MCF 10A (cell line): ENCODE results near the gene BMAL1. TPM values are rescaled to one million over a fixed set of nuclear protein-coding genes. Genes with fewer than 3 reads are reported as not detected.

ENCODE experiments used
- BruUV-seq: library from RNA; stranded (reverse); fragments of 400-500 nt; replicated peaks from 2 replicates; lab custom pipeline; 2021; lab: Mats Ljungman, UMichigan
- CTCF ChIA-PET: fragments of 300-600 bp; sonication (Branson Sonifier 250); formaldehyde crosslinking; extraction: SDS; loops from one replicate; lab custom pipeline; 2021; ENCODE audit warnings: antibody characterized with exemption, inconsistent platforms; lab: Yijun Ruan, JAX
- POLR2A ChIA-PET: fragments of 300-600, 350-650 bp; sonication (Branson Sonifier 250); formaldehyde crosslinking; extraction: SDS; loops from one replicate; lab custom pipeline; 2020; ENCODE audit warnings: antibody characterized with exemption, inconsistent platforms; lab: Yijun Ruan, JAX
- DNase-seq: peaks from one replicate; pipeline ENCODE4 v3.0.0-alpha.2; 2018; ENCODE audit not compliant: unreplicated experiment
- H3K27ac Mint-ChIP-seq: one replicate; pipeline ENCODE4 v1.8.0; 2022; ENCODE audit warnings: mild to moderate bottlenecking, low read depth, mixed read lengths; ENCODE audit not compliant: unreplicated experiment
- H3K27me3 Mint-ChIP-seq: one replicate; pipeline ENCODE4 v1.8.0; 2022; ENCODE audit warnings: mixed read lengths; ENCODE audit not compliant: insufficient read depth, unreplicated experiment
- H3K36me3 Mint-ChIP-seq: one replicate; pipeline ENCODE4 v1.8.0; 2022; ENCODE audit warnings: mild to moderate bottlenecking, moderate library complexity, mixed read lengths; ENCODE audit not compliant: insufficient read depth, unreplicated experiment
- H3K4me1 Mint-ChIP-seq: one replicate; pipeline ENCODE4 v1.8.0; 2022; ENCODE audit warnings: mixed read lengths; ENCODE audit not compliant: insufficient read depth, unreplicated experiment
- H3K4me3 Mint-ChIP-seq: one replicate; pipeline ENCODE4 v1.8.0; 2022; ENCODE audit warnings: mild to moderate bottlenecking, moderate library complexity, mixed read lengths; ENCODE audit not compliant: unreplicated experiment
- H3K9me3 Mint-ChIP-seq: one replicate; pipeline ENCODE4 v1.8.0; 2022; ENCODE audit warnings: mixed read lengths; ENCODE audit not compliant: unreplicated experiment
- CTCF ChIP-seq: fragments of 200-600 bp; IDR thresholded peaks from one replicate; pipeline ENCODE4 v1.8.0; 2022; ENCODE audit warnings: antibody characterized with exemption, mild to moderate bottlenecking; ENCODE audit not compliant: unreplicated experiment
- intact Hi-C: fragments of 100-400 bp; cut with micrococcal nuclease; formaldehyde crosslinking; loops from 2 replicates; pipeline ENCODE4 v1.14.1; 2022
- total RNA-seq: library from RNA; stranded (reverse); gene quantifications from 2 replicates; pipeline ENCODE4 v1.2.3, GENCODE V29; 2022

BMAL1 gene
- total RNA-seq, 1 experiment from 2014 or later: 88.4 TPM

DNA sequence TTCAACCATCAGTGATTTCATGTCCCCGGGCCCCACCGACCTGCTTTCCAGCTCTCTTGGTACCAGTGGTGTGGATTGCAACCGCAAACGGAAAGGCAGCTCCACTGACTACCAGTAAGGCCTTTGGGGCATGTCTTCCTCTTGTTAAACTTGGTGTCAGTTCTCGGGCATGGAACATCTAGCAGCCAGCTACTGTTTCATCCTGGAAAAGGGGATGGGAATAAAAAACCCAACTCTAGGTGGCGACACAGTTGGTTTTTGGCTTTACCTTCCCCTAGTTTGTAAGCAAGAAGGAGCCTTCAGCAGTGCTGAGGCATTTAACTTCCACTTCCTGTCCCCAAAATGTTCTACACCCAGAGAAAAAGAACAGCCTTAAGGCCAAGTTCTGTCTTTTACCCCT is 76.7 kb downstream of the BMAL1 start:
- CTCF ChIA-PET: interaction anchor here (0.7 to 3.0 kb wide), 7 partner anchors 9 to 111 kb away, joined by 3 to 14 read pairs (median 4); no protein-coding TSS in a partner anchor
- peak overlapping the region; percentile 46 for H3K27ac Mint-ChIP-seq
- no peak overlapping the region for H3K4me3 Mint-ChIP-seq
- peaks cover 34% of the 10 kb centered on the region for H3K36me3 Mint-ChIP-seq
- BruUV-seq: no TSS peak
- no peaks in the 10 kb centered on the region for H3K4me1 Mint-ChIP-seq
- intact Hi-C loops: loop anchor here (10.0 kb wide), 1 partner anchor 110 kb away; the partner anchor contains the start of gene BTBD10
- H3K27me3 Mint-ChIP-seq: no peaks in the 10 kb centered on the region
- POLR2A ChIA-PET: interaction anchor here (1.1 kb wide), 1 partner anchor 109 kb away, joined by 4 read pairs; the partner anchor contains the start of gene BTBD10
- DNase-seq: peak; percentile 43
- H3K9me3 Mint-ChIP-seq: no peaks in the 10 kb centered on the region
- no peak for TF ChIP-seq CTCF

- ChIA-PET CTCF (interaction anchor here (0.5 to 1.4 kb wide), 7 partner anchors 13 to 145 kb away, joined by 3 to 4 read pairs (median 3); no protein-coding TSS in a partner anchor), POLR2A (interaction anchor here (1.7 kb wide), 1 partner anchor 107 kb away, joined by 5 read pairs; no protein-coding TSS in a partner anchor)
- intact Hi-C loops: loop anchor here (10.0 kb wide), 1 partner anchor 110 kb away; the partner anchor contains the start of gene BTBD10
These were observed 77.6 kb downstream of the BMAL1 start for GRCh38 chr11:13355191-13355590.

DNA sequence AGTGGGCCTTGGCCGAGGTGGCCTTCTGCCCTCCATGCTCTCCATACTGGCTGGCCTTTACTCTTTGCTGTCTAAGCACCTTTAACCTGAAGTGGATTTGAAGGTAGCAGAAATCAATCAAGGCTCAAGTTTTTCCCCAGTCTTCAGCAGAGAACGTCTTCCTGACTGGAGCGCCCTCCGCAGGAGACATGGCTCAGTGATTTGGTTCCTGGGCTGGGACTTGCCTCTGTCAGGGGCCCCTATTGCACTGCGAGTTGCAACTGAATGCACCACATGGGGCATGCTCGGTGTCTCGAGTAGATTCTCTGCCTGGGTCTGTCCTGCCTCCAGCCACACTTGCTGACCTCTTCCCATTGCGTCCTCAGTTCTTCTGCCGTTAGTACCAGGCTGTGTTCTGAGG is 79.6 kb downstream of the BMAL1 start:
- no peaks in the 10 kb centered on the region for H3K27me3 Mint-ChIP-seq
- ChIA-PET POLR2A (no interaction called here), CTCF (interaction anchor here (0.6 to 0.9 kb wide), 2 partner anchors 26 to 108 kb away, joined by 3 read pairs; no protein-coding TSS in a partner anchor)
- no TSS peak for BruUV-seq
- peaks cover 45% of the 10 kb centered on the region for H3K36me3 Mint-ChIP-seq
- TF ChIP-seq CTCF: no peak
- DNase-seq: no peak
- no peaks in the 10 kb centered on the region for H3K4me1 Mint-ChIP-seq
- no peak overlapping the region for H3K27ac Mint-ChIP-seq
- no peak overlapping the region for H3K4me3 Mint-ChIP-seq
- intact Hi-C loops: loop anchor here (10.0 kb wide), 1 partner anchor 108 kb away; the partner anchor contains the start of gene BTBD10
- H3K9me3 Mint-ChIP-seq: no peaks in the 10 kb centered on the region

More at GRCh38 chr11:13355191-13355590, 77.6 kb downstream of the BMAL1 start:
- H3K4me1 Mint-ChIP-seq: no peaks in the 10 kb centered on the region
- H3K4me3 Mint-ChIP-seq: no peak overlapping the region
- no peaks in the 10 kb centered on the region for H3K27me3 Mint-ChIP-seq
- H3K9me3 Mint-ChIP-seq: no peaks in the 10 kb centered on the region
- H3K27ac Mint-ChIP-seq: no peak overlapping the region
- peaks cover 31% of the 10 kb centered on the region for H3K36me3 Mint-ChIP-seq
- no peak for TF ChIP-seq CTCF
- no peak for DNase-seq
- BruUV-seq: no TSS peak

DNA sequence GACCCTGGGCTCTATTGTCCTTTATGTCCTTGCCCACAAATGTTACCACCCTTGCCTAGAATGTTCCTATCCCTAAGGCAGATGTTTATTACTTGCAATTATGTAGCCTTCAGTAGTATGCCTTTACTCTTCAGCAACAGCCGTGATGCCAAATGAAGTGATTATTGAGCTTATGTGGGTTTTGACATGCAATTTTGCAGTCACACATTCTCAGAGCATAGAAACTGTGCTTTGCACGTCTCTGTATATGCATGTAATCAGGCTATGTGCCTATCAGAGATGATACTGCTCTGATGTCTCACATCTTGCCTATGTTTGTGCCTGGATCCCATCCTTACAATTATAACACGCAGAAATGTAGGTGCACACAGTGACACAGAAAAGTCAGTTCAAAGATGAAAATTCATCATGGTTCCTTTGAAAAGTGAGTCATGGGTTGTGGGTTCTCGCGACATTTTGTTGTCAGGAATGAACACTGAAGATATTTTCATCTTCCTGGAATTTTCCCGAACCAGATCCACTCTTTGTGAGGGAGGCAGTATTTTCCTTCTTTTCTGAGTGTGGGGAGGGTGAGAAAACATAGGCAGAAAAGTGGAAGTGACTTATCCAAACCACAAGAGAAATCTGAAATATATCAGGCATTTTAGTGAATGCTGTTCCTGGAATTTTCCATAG is 81.1 kb downstream of the BMAL1 start:
- no peak overlapping the region for H3K27ac Mint-ChIP-seq
- no TSS peak for BruUV-seq
- no peak for DNase-seq
- ChIA-PET POLR2A (interaction anchor here (1.0 kb wide), 1 partner anchor 106 kb away, joined by 3 read pairs; no protein-coding TSS in a partner anchor), CTCF (interaction anchor here (1.5 kb wide), 1 partner anchor 14 kb away, joined by 6 read pairs; no protein-coding TSS in a partner anchor)
- H3K9me3 Mint-ChIP-seq: no peaks in the 10 kb centered on the region
- no peaks in the 10 kb centered on the region for H3K4me1 Mint-ChIP-seq
- no peak for TF ChIP-seq CTCF
- no peaks in the 10 kb centered on the region for H3K27me3 Mint-ChIP-seq
- H3K4me3 Mint-ChIP-seq: no peak overlapping the region
- intact Hi-C loops: loop anchor here (10.0 kb wide), 1 partner anchor 106 kb away; the partner anchor contains the start of gene BTBD10
- peaks cover 44% of the 10 kb centered on the region for H3K36me3 Mint-ChIP-seq
